ENCODE results near the gene ATXN7L1.

GRCh38 chr7:105599551-105599950 is 276.8 kb downstream of the ATXN7L1 start:
- no peak for TF ChIP-seq GATA2 (IDR thresholded peaks at IDR 0.05; ENCODE audit: low read depth, low read length)
- TF ChIP-seq GATA3 (IDR thresholded peaks at IDR 0.05; ENCODE audit: low read depth, low read length) = no peak

All from SH-SY5Y (cell line).